Duodenal mucosa (tissue), 2 donors: Measurements from ENCODE around the gene PRR36.
"Not testable (repeated sequence)": the region's sequence is repeated elsewhere in the genome, so short reads cannot be mapped to it uniquely, and the experiment has no call there.

Source experiments
- H3K27ac ChIP-seq: one replicate; pipeline ENCODE4 v1.7.0; 2013; ENCODE audit warnings: low read depth, low read length
- H3K27me3 ChIP-seq, 2 donors: one replicate each; pipeline ENCODE4 v1.7.0; 2013; ENCODE audit warnings: low read length in 2 of 2, control low read depth in 1 of 2; ENCODE audit not compliant: insufficient read depth in 2 of 2, control insufficient read depth in 1 of 2
- H3K36me3 ChIP-seq, 2 donors: one replicate each; pipeline ENCODE4 v1.7.0; 2013; ENCODE audit warnings: low read length in 2 of 2, control low read depth in 1 of 2; ENCODE audit not compliant: insufficient read depth in 2 of 2, control insufficient read depth in 1 of 2
- H3K4me1 ChIP-seq, 2 donors: one replicate each; pipeline ENCODE4 v1.7.0; 2013; ENCODE audit warnings: low read length in 2 of 2, control low read depth in 1 of 2; ENCODE audit not compliant: insufficient read depth in 2 of 2, control insufficient read depth in 1 of 2
- H3K4me3 ChIP-seq, 2 donors: one replicate each; pipeline ENCODE4 v1.7.0; 2013; ENCODE audit warnings: low read length in 2 of 2, low read depth in 1 of 2
- H3K9ac ChIP-seq, 2 donors: one replicate each; pipeline ENCODE4 v1.7.0; 2013; ENCODE audit warnings: low read length in 2 of 2, low read depth in 1 of 2
- H3K9me3 ChIP-seq, 2 donors: one replicate each; pipeline ENCODE4 v1.7.0; 2013; ENCODE audit warnings: low read length in 2 of 2, control low read depth in 1 of 2; ENCODE audit not compliant: control insufficient read depth in 1 of 2

PRR36 gene

GRCh38 chr19:7900401-7900870 is 26.2 kb upstream of the PRR36 start:
- Histone ChIP-seq H3K27ac (no peak overlapping the region), H3K27me3 (no peaks in the 10 kb centered on the region), H3K9ac (no peak overlapping the region), H3K4me3 (no peak overlapping the region), H3K36me3 (no peaks in the 10 kb centered on the region), H3K9me3 (no peaks in the 10 kb centered on the region), H3K4me1 (peaks cover 14 to 22% of the 10 kb centered on the region in 2 donors)

GRCh38 chr19:7899751-7900378 is 25.7 kb upstream of the PRR36 start:
- Histone ChIP-seq H3K27me3 (no peaks in the 10 kb centered on the region), H3K9ac (no peak overlapping the region), H3K4me3 (no peak overlapping the region), H3K27ac (no peak overlapping the region), H3K9me3 (no peaks in the 10 kb centered on the region), H3K4me1 (peaks cover 9 to 17% of the 10 kb centered on the region in 2 donors), H3K36me3 (no peaks in the 10 kb centered on the region)

GRCh38 chr19:7898967-7899366 is 24.8 kb upstream of the PRR36 start:
- no peaks in the 10 kb centered on the region for H3K27me3 ChIP-seq
- H3K36me3 ChIP-seq = no peaks in the 10 kb centered on the region
- H3K4me1 ChIP-seq = peaks cover 6 to 10% of the 10 kb centered on the region in 2 donors
- no peak overlapping the region for H3K27ac ChIP-seq
- no peak overlapping the region for H3K4me3 ChIP-seq
- H3K9ac ChIP-seq = no peak overlapping the region
- H3K9me3 ChIP-seq = no peaks in the 10 kb centered on the region

GRCh38 chr19:7897292-7897691 is 23.1 kb upstream of the PRR36 start:
- no peak overlapping the region for H3K27ac ChIP-seq

GRCh38 chr19:7895565-7895964 is 21.4 kb upstream of the PRR36 start:
- no peak overlapping the region for H3K9ac ChIP-seq
- H3K4me1 ChIP-seq = no peaks in the 10 kb centered on the region
- H3K27me3 ChIP-seq = no peaks in the 10 kb centered on the region
- no peak overlapping the region for H3K4me3 ChIP-seq
- no peaks in the 10 kb centered on the region for H3K9me3 ChIP-seq
- H3K27ac ChIP-seq = no peak overlapping the region
- no peaks in the 10 kb centered on the region for H3K36me3 ChIP-seq

More at GRCh38 chr19:7897292-7897691, 23.1 kb upstream of the PRR36 start:
- H3K9ac ChIP-seq = no peak overlapping the region
- no peaks in the 10 kb centered on the region for H3K9me3 ChIP-seq
- no peak overlapping the region for H3K4me3 ChIP-seq
- H3K4me1 ChIP-seq = no peaks in the 10 kb centered on the region
- no peaks in the 10 kb centered on the region for H3K27me3 ChIP-seq
- H3K36me3 ChIP-seq = no peaks in the 10 kb centered on the region

GRCh38 chr19:7894612-7895309 is 20.6 kb upstream of the PRR36 start:
- Histone ChIP-seq H3K9me3 (no peaks in the 10 kb centered on the region), H3K4me3 (no peak overlapping the region), H3K27ac (no peak overlapping the region), H3K4me1 (no peaks in the 10 kb centered on the region), H3K9ac (peak overlapping the region in 1 of 2 donors; percentile 11), H3K27me3 (no peaks in the 10 kb centered on the region), H3K36me3 (no peaks in the 10 kb centered on the region)

- not testable (repeated sequence) for H3K4me1 ChIP-seq, H3K27ac ChIP-seq, H3K27me3 ChIP-seq, H3K9ac ChIP-seq, H3K4me3 ChIP-seq, H3K9me3 ChIP-seq, H3K36me3 ChIP-seq
These were observed 19.3 kb upstream of the PRR36 start for GRCh38 chr19:7893362-7894101.

- Histone ChIP-seq H3K27ac (no peak overlapping the region), H3K4me1 (no peaks in the 10 kb centered on the region)
These were observed 14.6 kb upstream of the PRR36 start for GRCh38 chr19:7888826-7889217.

GRCh38 chr19:7888145-7888825 is 14.1 kb upstream of the PRR36 start, which contains the start of gene LRRC8E:
LRRC8E (plus strand) TSS chr19:7888510; CDS start chr19:7895604, 7,094 bp downstream.
- Histone ChIP-seq H3K36me3 (no peaks in the 10 kb centered on the region), H3K27ac (no peak within 1 kb of the TSS), H3K9ac (peak within 1 kb of the TSS; percentile 32 to 39), H3K9me3 (no peaks in the 10 kb centered on the region), H3K4me1 (no peaks in the 10 kb centered on the region), H3K4me3 (peak within 1 kb of the TSS; percentile 40 to 45), H3K27me3 (peaks cover 0 to 4% of the 10 kb centered on the region in 2 donors)

More at GRCh38 chr19:7888826-7889217, 14.6 kb upstream of the PRR36 start:
- H3K4me3 ChIP-seq = peak overlapping the region; percentile 40 to 45
- H3K9me3 ChIP-seq = no peaks in the 10 kb centered on the region
- H3K27me3 ChIP-seq = peaks cover 0 to 4% of the 10 kb centered on the region in 2 donors
- H3K36me3 ChIP-seq = no peaks in the 10 kb centered on the region
- H3K9ac ChIP-seq = peak overlapping the region in 1 of 2 donors; percentile 39
